ENCODE data around the gene ZNF606. TPM values are rescaled to one million over a fixed set of nuclear protein-coding genes. Genes with fewer than 3 reads are reported as not detected.

The ZNF606 gene
- total and polyA plus RNA-seq, 10 of the 15 experiments (the other 5 are each of a cell fraction or from before 2014, with no cell fraction given), result 2.2 to 10.6 (median 7.6) TPM

- DNase-seq (ENCODE audit: low read depth, low spot score), result no peak
- H3K9ac ChIP-seq (ENCODE audit: control insufficient read depth, insufficient read depth, low read length), result peak overlapping the region; percentile 77
Measured at GRCh38 chr19:58001895-58002369, 688 bp downstream of the ZNF606 start.

More at GRCh38 chr19:58001895-58002369, 688 bp downstream of the ZNF606 start:
- peaks cover 42% of the 10 kb centered on the region for H3K9me3 ChIP-seq (replicated peaks; ENCODE audit: control insufficient read depth, insufficient read depth, low read length)
- peak overlapping the region; percentile 91 for H3K4me2 ChIP-seq (ENCODE audit: control insufficient read depth, insufficient read depth)
- no TSS peak for BruUV-seq (replicated peaks)
- peak overlapping the region; percentile 77 for H3K27ac ChIP-seq (ENCODE audit: control insufficient read depth, insufficient read depth)
- peak overlapping the region; percentile 71 for H3K4me3 ChIP-seq
- SMC1A ChIA-PET (ENCODE audit: uncharacterized antibody, unreplicated experiment), result interaction anchor here (0.6 to 1.7 kb wide), 3 partner anchors 98 to 274 kb away, joined by 3 to 5 read pairs (median 3); partner anchors contain the start of gene ZNF671
- H4K20me1 ChIP-seq (ENCODE audit: control insufficient read depth, insufficient read depth), result no peaks in the 10 kb centered on the region
- ATAC-seq, result peak; percentile 29
- RAD21 ChIA-PET (ENCODE audit: unreplicated experiment), result no interaction called here
- POLR2A ChIA-PET, result interaction anchor here (1.0 to 1.5 kb wide), 2 partner anchors 181 to 345 kb away, joined by 3 read pairs; no protein-coding TSS in a partner anchor
- H3K36me3 ChIP-seq (ENCODE audit: control insufficient read depth in 2 of 2, insufficient read depth in 2 of 2, low read length in 1 of 2), result peaks cover 7 to 12% of the 10 kb centered on the region in 2 experiments
- in situ Hi-C loops (cut with MboI) (no loop called here), intact Hi-C loops (cut with micrococcal nuclease; ENCODE audit: unreplicated experiment) (no loop called here)
- peaks cover 4% of the 10 kb centered on the region; the same call in 1 of the 2 replicates for H3K4me1 ChIP-seq (ENCODE audit: control insufficient read depth, insufficient read depth, low read length)
- peak overlapping the region; percentile 71 for H2AFZ ChIP-seq (ENCODE audit: control insufficient read depth, low read depth, low read length)
- peaks cover 5% of the 10 kb centered on the region; the same call in 1 of the 2 replicates for H3K79me2 ChIP-seq (ENCODE audit: control insufficient read depth, insufficient read depth, low read length)
- 41% methylated on average over 23 of the region's 23 CpGs for WGBS (ENCODE audit: insufficient coverage, insufficient replicate concordance, low lambda C conversion rate, missing lambda C conversion rate)
- TF ChIP-seq ZBTB33 (IDR thresholded peaks at IDR 0.05), result no peak
- peak; percentile 78; the same call in 1 of the 2 replicates for TF ChIP-seq MLLT1 (IDR thresholded peaks at IDR 0.05)
- TF ChIP-seq PKNOX1 (IDR thresholded peaks at IDR 0.05), result no peak
- no peaks in the 10 kb centered on the region for H3K27me3 ChIP-seq (replicated peaks in 1 of 2; ENCODE audit: control insufficient read depth in 2 of 2, insufficient read depth in 2 of 2, low read length in 1 of 2)
- FAIRE-seq, result no peak
- CTCF ChIA-PET, result interaction anchor here (1.0 kb wide), 1 partner anchor 308 kb away, joined by 3 read pairs; no protein-coding TSS in a partner anchor

Data from GM12878 (cell line).